MG63 (cell line): ENCODE measurements around the gene PHACTR1. TPM values are rescaled to one million over a fixed set of nuclear protein-coding genes. Genes with fewer than 3 reads are reported as not detected.
A peak's percentile ranks its signal among the peaks of the same experiment; 100 is the strongest.

ENCODE experiments used
- DNase-seq: peaks from one replicate; pipeline ENCODE4 v3.0.0-alpha.2; 2020
- H3K27me3 ChIP-seq: fragments of 250-450 bp; sonication (Bioruptor Pico); 2 replicates; pipeline ENCODE4 v1.5.1; 2020; ENCODE audit warnings: mild to moderate bottlenecking, moderate library complexity
- H3K36me3 ChIP-seq: fragments of 250-450 bp; sonication (Bioruptor Pico); 2 replicates; pipeline ENCODE4 v1.5.1; 2020; ENCODE audit warnings: mild to moderate bottlenecking, moderate library complexity
- H3K4me3 ChIP-seq: fragments of 250-450 bp; sonication (Bioruptor Pico); 2 replicates; pipeline ENCODE4 v1.5.1; 2020; ENCODE audit warnings: mild to moderate bottlenecking, moderate library complexity
- H3K9me3 ChIP-seq: fragments of 250-450 bp; sonication (Bioruptor Pico); 2 replicates; pipeline ENCODE4 v1.5.1; 2020; ENCODE audit warnings: mild to moderate bottlenecking, moderate library complexity
- total RNA-seq: library from RNA; depleted of rRNA; stranded (reverse); fragments of >200 nt; shearing (Covaris generic); gene quantifications from 2 replicates; pipeline ENCODE4 v1.2.3, GENCODE V29; 2014; ENCODE audit warnings: low replicate concordance

The PHACTR1 gene
- total RNA-seq, 1 experiment from 2014 or later = 0.20 TPM

GRCh38 chr6:12772416-12772815 is 55.8 kb downstream of the PHACTR1 start:
- Histone ChIP-seq H3K4me3 (no peak overlapping the region), H3K27me3 (peaks cover 12% of the 10 kb centered on the region), H3K36me3 (no peaks in the 10 kb centered on the region), H3K9me3 (no peaks in the 10 kb centered on the region)
- no peak for DNase-seq

- H3K9me3 ChIP-seq = no peaks in the 10 kb centered on the region
- DNase-seq = no peak
- no peaks in the 10 kb centered on the region for H3K36me3 ChIP-seq
- no peak overlapping the region for H3K4me3 ChIP-seq
- H3K27me3 ChIP-seq = peaks cover 9% of the 10 kb centered on the region
Observed at GRCh38 chr6:12776291-12776690, 59.7 kb downstream of the PHACTR1 start.

- peaks cover 4% of the 10 kb centered on the region for H3K27me3 ChIP-seq
- no peak overlapping the region for H3K4me3 ChIP-seq
- DNase-seq = no peak
- H3K36me3 ChIP-seq = no peaks in the 10 kb centered on the region
- no peaks in the 10 kb centered on the region for H3K9me3 ChIP-seq
Observed at GRCh38 chr6:12779772-12780171, 63.2 kb downstream of the PHACTR1 start.

GRCh38 chr6:12782136-12782535 is 65.6 kb downstream of the PHACTR1 start:
- H3K36me3 ChIP-seq = no peaks in the 10 kb centered on the region
- H3K27me3 ChIP-seq = no peaks in the 10 kb centered on the region; the same call in none of the 2 replicates
- H3K9me3 ChIP-seq = no peaks in the 10 kb centered on the region
- H3K4me3 ChIP-seq = no peak overlapping the region
- no peak for DNase-seq

GRCh38 chr6:12785301-12785700 is 68.7 kb downstream of the PHACTR1 start:
- H3K27me3 ChIP-seq = peaks cover 5% of the 10 kb centered on the region
- DNase-seq = no peak
- H3K36me3 ChIP-seq = no peaks in the 10 kb centered on the region
- no peaks in the 10 kb centered on the region for H3K9me3 ChIP-seq
- no peak overlapping the region for H3K4me3 ChIP-seq

GRCh38 chr6:12785921-12786320 is 69.4 kb downstream of the PHACTR1 start:
- Histone ChIP-seq H3K9me3 (no peaks in the 10 kb centered on the region), H3K27me3 (peaks cover 6% of the 10 kb centered on the region), H3K4me3 (no peak overlapping the region), H3K36me3 (no peaks in the 10 kb centered on the region)
- no peak for DNase-seq

GRCh38 chr6:12791371-12791770 is 74.8 kb downstream of the PHACTR1 start:
- Histone ChIP-seq H3K36me3 (no peaks in the 10 kb centered on the region), H3K27me3 (peaks cover 6% of the 10 kb centered on the region), H3K4me3 (no peak overlapping the region), H3K9me3 (no peaks in the 10 kb centered on the region)
- no peak for DNase-seq

GRCh38 chr6:12798326-12798725 is 81.8 kb downstream of the PHACTR1 start:
- no peak overlapping the region for H3K4me3 ChIP-seq
- peaks cover 6% of the 10 kb centered on the region for H3K27me3 ChIP-seq
- DNase-seq = no peak
- no peaks in the 10 kb centered on the region for H3K9me3 ChIP-seq
- no peaks in the 10 kb centered on the region for H3K36me3 ChIP-seq

- no peaks in the 10 kb centered on the region for H3K36me3 ChIP-seq
- no peaks in the 10 kb centered on the region for H3K9me3 ChIP-seq
- H3K27me3 ChIP-seq = peaks cover 6% of the 10 kb centered on the region
- DNase-seq = no peak
- no peak overlapping the region for H3K4me3 ChIP-seq
Observed at GRCh38 chr6:12800120-12800519, 83.6 kb downstream of the PHACTR1 start.

- Histone ChIP-seq H3K27me3 (peaks cover 6% of the 10 kb centered on the region), H3K9me3 (no peaks in the 10 kb centered on the region), H3K36me3 (no peaks in the 10 kb centered on the region), H3K4me3 (no peak overlapping the region)
- no peak for DNase-seq
Observed at GRCh38 chr6:12801141-12801540, 84.6 kb downstream of the PHACTR1 start.

- no peaks in the 10 kb centered on the region for H3K9me3 ChIP-seq
- H3K27me3 ChIP-seq = peaks cover 13% of the 10 kb centered on the region
Observed at GRCh38 chr6:12802440-12802839, 85.9 kb downstream of the PHACTR1 start.

GRCh38 chr6:12803486-12803885 is 86.9 kb downstream of the PHACTR1 start:
- no peak overlapping the region for H3K4me3 ChIP-seq
- H3K36me3 ChIP-seq = no peaks in the 10 kb centered on the region
- peaks cover 19% of the 10 kb centered on the region for H3K27me3 ChIP-seq
- no peak for DNase-seq
- no peaks in the 10 kb centered on the region for H3K9me3 ChIP-seq

More at GRCh38 chr6:12802440-12802839, 85.9 kb downstream of the PHACTR1 start:
- Histone ChIP-seq H3K36me3 (no peaks in the 10 kb centered on the region), H3K4me3 (no peak overlapping the region)
- DNase-seq = no peak

GRCh38 chr6:12804952-12805645 is 88.5 kb downstream of the PHACTR1 start:
- Histone ChIP-seq H3K4me3 (no peak overlapping the region), H3K36me3 (no peaks in the 10 kb centered on the region), H3K9me3 (no peaks in the 10 kb centered on the region), H3K27me3 (peaks cover 19% of the 10 kb centered on the region)
- DNase-seq = no peak

- H3K4me3 ChIP-seq = no peak overlapping the region
- no peak for DNase-seq
- H3K27me3 ChIP-seq = peaks cover 19% of the 10 kb centered on the region
- no peaks in the 10 kb centered on the region for H3K36me3 ChIP-seq
- H3K9me3 ChIP-seq = no peaks in the 10 kb centered on the region
Observed at GRCh38 chr6:12806136-12806535, 89.6 kb downstream of the PHACTR1 start.

GRCh38 chr6:12806796-12807195 is 90.2 kb downstream of the PHACTR1 start:
- Histone ChIP-seq H3K9me3 (no peaks in the 10 kb centered on the region), H3K27me3 (peaks cover 15% of the 10 kb centered on the region), H3K36me3 (no peaks in the 10 kb centered on the region), H3K4me3 (no peak overlapping the region)
- DNase-seq = no peak

- H3K4me3 ChIP-seq = no peak overlapping the region
- no peak for DNase-seq
- H3K9me3 ChIP-seq = no peaks in the 10 kb centered on the region
- H3K36me3 ChIP-seq = no peaks in the 10 kb centered on the region
- H3K27me3 ChIP-seq = peaks cover 28% of the 10 kb centered on the region
Observed at GRCh38 chr6:12811519-12811918, 95.0 kb downstream of the PHACTR1 start.

- Histone ChIP-seq H3K36me3 (no peaks in the 10 kb centered on the region), H3K9me3 (no peaks in the 10 kb centered on the region), H3K4me3 (no peak overlapping the region), H3K27me3 (peaks cover 22% of the 10 kb centered on the region)
- peak; percentile 7 for DNase-seq
Observed at GRCh38 chr6:12813321-12813720, 96.8 kb downstream of the PHACTR1 start.

- Histone ChIP-seq H3K4me3 (no peak overlapping the region), H3K9me3 (no peaks in the 10 kb centered on the region), H3K36me3 (no peaks in the 10 kb centered on the region), H3K27me3 (peaks cover 26% of the 10 kb centered on the region)
- no peak for DNase-seq
Observed at GRCh38 chr6:12814015-12814414, 97.4 kb downstream of the PHACTR1 start.
